HG03066 (cell line): ENCODE results near the gene ZNF462.

Source experiments
- ATAC-seq: cut with Tn5 transposase; IDR thresholded peaks from one replicate; pipeline ENCODE4 v1.9.1; 2021; ENCODE audit warnings: low read depth; ENCODE audit not compliant: unreplicated experiment

The ZNF462 gene

DNA sequence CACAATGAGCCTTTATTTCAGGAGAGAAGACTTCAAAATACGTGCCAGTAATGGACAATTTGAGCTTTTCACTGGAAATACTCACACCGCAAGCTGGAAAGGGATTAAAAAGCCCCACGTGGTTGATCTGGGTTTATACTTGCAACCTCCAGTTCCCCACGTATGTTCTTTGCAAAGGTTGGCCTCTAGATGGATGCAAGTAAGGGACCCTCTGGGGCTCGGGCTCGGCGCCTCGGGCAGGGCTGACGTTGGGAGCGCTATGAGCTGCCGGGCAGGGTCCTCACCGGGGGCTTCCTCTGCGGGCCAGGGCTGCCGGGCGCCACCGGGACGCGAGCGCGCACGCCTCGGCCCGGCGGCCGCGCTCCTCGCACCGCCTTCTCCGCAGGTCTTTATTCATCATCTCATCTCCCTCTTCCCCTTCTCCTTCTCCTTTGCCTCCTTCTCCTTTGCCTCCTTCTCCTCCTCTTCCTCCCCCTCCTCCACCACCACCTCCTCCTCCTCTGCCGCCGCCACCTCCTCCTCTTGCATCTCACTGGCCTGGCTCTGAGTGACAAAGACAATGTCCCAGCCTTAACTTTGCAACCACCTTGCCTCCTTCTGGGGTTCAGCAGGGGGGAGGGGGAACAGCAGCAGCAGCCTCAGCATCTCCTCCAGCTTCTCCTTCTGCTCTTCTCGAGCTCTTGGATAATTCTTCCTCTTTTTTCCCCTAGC lies 701 bp upstream of the ZNF462 start:
- no peak for ATAC-seq

DNA sequence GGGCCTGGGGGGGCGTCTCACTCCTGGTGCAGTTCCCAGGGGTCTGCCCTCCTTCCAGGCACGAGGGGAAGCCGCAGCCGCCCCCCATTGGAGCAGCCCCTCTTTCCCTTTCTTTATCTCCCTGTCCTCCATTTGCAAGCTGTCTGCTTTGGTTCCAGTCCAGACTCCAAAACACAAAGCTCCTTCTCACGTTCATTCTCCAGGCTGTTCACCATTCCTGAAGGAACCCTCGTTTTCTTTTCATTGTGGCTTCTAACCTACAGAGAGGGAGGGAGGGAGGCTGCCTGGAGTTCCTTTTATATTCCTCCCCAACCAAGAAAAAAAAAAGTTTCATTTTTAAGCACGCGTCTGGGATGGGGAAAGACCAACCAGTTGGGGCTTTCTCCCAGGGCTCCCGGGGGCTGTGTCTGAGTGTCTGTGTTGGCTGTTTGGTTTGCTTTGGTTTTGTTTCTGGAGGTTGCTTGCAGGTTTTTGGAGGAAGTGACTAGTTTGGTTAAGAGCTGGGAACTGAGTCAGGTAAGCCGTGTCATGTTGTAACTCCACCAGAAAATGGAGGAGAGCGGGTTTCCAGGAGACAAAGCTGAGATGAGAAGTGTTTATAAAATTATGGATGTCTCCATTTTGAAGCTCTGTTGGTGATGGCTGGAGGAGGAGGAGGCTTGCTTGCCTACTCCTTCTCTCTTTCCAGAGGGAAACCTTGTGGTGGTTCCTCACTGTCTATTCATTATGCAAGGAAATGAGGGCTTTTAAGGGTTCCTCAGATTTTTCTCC lies 1.6 kb downstream of the ZNF462 start:
- ATAC-seq: no peak

DNA sequence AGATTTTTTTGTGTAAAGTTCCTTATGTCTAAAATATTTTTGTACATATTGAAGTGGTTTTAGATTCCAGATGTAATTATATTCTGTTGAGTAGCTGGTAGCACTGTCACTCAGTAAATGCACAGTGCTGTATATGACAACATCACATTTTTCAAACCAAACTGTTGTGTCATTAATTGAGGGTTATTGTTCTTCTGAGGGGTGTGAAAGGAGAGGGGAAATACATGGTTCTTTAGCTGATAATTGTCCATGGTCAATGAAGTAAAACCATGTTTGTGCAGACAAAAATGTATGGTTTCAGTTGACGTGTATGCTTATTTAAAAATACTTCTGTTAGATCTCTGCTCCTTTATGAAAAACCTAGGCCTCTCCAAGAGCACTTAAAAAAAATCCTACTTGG lies 3.3 kb downstream of the ZNF462 start:
- no peak for ATAC-seq

GRCh38 chr9:106867286-106867685 lies 4.3 kb downstream of the ZNF462 start:
- ATAC-seq: no peak

DNA sequence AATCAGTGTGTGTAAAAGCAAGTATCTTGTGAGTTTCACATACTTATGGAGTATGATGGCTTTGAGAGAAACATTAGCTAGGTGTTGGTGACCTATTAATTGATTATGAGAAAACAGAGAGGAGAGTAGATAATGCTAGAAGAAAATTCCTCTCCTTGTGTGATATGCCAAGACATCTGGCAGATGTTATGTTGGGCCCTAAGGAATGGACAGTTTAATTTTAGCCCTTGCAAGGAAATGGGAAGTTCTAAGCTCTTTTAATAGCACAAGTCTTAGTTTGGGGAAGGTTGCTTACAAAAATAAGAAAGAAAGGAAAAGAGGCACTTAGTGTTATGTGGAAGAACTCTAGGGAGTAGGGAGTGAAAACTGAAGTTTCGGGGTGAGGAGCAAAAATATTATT lies 5.1 kb downstream of the ZNF462 start:
- ATAC-seq: no peak

DNA sequence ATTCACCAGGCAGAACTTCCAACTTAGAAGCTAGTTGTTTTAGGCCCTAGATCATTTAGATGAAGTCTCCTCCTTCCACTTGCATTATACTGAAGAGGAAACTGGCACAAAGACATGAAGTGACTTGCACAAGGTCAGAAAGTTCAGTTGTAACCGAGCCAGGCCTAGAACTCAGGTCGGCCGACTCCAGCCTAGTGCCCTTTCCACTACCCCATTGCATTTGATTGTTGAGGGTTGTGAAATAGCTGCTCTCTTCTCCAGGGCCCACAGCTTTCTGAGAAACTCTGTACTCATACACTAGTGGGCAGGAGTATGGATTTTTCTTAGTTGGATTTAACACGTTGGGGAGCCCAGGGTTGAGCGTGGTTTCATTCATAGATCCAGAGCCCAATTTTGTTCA lies 5.6 kb downstream of the ZNF462 start:
- ATAC-seq: no peak

- ATAC-seq: no peak
Observed at GRCh38 chr9:106869028-106869427, 6.1 kb downstream of the ZNF462 start.

GRCh38 chr9:106869458-106869857 lies 6.5 kb downstream of the ZNF462 start:
- ATAC-seq: no peak

DNA sequence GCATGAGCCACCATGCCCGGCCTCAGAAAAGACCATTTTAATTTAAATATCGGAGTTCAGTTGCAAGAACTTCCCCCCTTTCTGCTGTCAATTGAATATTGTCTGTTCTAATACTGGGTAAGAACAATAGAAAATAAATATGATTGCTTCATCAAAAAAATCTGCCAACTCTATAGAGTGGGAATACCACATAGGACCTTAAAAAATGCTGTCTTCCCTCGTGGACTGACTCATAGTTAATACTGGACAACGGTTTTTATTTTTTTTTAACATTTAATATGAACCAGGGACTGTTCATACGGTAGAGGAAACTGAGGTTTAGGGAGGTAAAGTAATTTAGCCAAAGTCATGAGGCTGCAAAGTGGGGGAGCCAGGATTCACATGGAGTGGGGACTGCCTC lies 9.7 kb downstream of the ZNF462 start:
- no peak for ATAC-seq

- ATAC-seq: no peak
Observed at GRCh38 chr9:106874031-106874430, 11.1 kb downstream of the ZNF462 start.

DNA sequence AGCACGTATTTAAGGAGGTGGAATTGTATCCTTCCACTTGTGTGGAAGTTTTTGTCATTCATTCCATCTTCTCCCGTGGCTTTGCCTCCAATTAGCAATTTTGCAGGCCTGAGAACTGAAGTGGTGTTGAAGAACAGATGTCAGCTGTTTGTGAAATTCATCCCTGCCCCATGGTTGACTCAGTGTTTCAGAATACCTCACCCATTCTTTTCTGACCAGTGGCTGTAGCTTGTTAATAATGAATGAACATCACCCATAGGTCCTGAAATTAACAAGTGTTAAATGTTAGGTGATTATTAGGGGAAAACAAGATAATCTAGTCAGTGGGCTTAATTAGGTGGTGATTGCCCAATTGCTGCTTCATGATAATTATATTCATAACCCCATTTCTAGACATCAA lies 11.7 kb downstream of the ZNF462 start:
- no peak for ATAC-seq

DNA sequence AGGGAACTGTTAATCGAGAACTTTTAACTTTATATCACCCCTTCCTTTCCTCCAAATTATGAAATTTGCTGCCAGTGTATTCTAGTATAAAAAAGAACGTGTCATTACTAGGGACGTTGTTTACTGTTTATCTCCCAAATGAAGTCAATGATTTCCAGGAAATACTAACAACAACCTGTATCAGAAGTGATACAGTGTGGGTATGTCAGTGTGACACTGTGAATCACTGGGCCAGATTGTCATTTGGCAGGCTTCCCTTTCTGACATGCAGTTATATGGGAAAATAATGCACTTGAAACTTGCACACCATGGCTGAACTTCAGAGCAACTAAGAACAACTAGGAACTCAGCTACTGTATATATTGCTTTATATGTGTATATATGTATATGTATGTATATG lies 12.6 kb downstream of the ZNF462 start:
- ATAC-seq: no peak

DNA sequence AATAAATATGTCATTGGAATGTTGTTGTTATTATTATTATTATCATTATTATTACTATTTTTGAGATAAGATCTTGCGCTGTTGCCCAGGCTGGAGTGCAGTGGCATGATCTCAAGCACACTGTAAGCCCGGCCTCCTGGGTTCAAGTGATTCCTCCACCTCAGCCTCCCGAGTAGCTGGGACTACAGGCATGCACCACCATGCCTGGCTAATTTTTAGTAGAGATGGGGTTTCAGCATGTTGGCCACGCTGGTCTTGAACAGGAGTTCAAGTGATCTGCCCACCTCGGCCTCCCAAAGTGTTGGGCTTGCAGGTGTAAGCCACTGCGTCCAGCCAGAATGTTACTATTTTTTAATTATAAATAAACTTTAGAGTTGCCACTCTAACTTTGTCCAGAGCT lies 14.4 kb downstream of the ZNF462 start:
- no peak for ATAC-seq

- no peak for ATAC-seq
Observed at GRCh38 chr9:106878081-106878837, 15.3 kb downstream of the ZNF462 start.

GRCh38 chr9:106878934-106879333 lies 16.0 kb downstream of the ZNF462 start:
- no peak for ATAC-seq

- ATAC-seq: no peak
Observed at GRCh38 chr9:106879439-106879882, 16.5 kb downstream of the ZNF462 start.

DNA sequence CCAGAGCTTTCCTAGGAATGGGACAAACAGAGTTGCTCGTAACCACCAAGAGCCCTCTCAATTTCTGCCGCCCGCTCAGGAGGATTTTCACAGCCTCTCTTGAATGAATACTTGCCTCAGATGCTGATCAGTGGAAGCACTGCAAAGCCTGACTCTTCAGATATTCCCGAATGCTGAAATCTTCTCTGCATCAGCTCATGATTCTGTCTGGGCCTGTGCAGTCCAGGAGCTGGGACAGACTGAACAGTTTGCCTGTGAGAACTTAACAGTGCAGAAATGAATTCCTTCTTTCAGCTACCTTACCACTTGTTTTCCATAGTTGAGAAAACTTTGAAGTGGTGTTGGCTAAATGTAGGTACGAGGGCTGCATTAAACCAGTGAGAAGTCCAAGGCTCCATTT lies 17.1 kb downstream of the ZNF462 start:
- no peak for ATAC-seq

DNA sequence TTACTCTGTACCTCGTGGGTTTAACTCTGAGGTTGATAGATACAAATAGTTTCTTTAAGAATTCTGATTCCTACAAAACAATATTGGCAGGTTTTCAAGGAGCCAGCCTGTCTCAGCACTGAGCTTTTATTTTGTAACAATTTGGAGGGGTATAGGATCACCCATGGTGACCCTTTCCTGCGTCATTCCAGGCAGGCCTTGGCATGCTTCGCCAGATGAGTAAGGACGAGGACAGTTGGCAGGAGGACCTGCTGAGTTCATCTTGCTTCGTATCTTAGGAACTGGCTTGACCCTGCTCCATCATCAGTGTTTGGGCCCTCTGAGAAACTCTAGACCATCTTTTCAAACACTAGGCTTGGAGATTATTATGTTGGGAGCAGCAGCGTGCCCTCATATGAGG lies 17.9 kb downstream of the ZNF462 start:
- no peak for ATAC-seq

DNA sequence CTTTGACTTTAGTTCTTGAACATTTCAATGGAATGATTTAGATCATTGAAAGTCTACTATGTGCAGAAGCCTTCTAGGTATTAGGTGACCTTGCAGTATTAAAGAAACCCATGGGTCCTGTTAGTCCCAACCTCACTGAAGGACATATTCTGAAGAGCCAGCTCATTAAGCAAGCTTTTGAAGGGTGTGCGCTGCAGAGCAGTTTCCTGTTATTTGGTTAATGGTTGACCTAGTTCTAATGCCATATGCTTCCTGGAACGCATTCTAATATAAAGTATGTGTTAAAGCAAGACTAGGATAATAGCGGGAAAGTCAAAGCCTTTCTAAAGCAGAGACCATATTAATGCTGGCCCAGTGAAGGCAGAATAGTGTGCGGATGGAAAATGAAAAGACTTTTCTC lies 20.1 kb downstream of the ZNF462 start:
- no peak for ATAC-seq

GRCh38 chr9:106883626-106884190 lies 20.7 kb downstream of the ZNF462 start:
- ATAC-seq: no peak

- no peak for ATAC-seq
Observed at GRCh38 chr9:106885451-106885850, 22.5 kb downstream of the ZNF462 start.
